GM18517 (cell line): ENCODE measurements around the gene NKAIN2.
"Not testable (repeated sequence)": the region's sequence is repeated elsewhere in the genome, so short reads cannot be mapped to it uniquely, and the experiment has no call there.

Source experiments
- ATAC-seq: cut with Tn5 transposase; IDR thresholded peaks from one replicate; pipeline ENCODE4 v1.9.1; 2021; ENCODE audit warnings: mild to moderate bottlenecking, moderate library complexity; ENCODE audit not compliant: unreplicated experiment

The NKAIN2 gene

DNA sequence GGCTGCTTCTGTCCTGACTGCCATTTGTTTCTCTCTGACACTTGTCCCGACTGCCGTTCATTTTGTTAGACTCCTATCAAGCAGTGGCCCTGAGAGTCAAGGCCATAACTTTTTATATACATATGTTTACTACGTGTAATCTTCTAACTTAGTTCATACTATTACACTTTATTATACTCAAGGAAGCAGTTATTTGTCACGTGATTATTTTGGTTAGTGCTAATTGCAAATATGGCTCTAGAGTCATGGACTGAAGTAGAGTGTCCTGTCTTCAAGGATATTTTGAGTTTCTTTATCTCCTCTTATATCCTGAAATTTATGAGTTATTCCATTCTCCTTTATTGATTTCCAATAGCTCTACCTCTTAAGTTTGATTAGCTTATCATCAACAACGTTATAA lies 864.4 kb downstream of the NKAIN2 start:
- ATAC-seq = no peak

- ATAC-seq = no peak
Measured at GRCh38 chr6:124669713-124670480, 866.2 kb downstream of the NKAIN2 start.

DNA sequence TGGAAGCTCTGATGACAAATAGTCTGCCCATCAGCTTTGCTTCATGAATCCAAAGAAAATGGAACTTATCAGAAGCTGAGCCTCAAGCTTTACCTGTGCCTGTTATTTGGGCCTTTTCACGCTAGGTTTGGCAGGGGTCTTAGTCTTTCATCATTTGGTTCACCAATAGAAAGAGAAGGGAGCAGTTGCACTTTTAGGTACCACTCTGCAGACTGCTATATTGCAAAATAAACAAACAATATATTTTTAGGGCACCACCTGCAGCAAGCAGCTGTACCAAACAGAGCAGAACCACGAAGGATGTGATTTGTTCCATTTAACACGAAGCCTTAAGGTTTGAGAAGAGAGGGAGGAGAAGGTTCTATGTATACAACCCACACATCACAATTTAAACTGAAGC lies 867.1 kb downstream of the NKAIN2 start:
- no peak for ATAC-seq

DNA sequence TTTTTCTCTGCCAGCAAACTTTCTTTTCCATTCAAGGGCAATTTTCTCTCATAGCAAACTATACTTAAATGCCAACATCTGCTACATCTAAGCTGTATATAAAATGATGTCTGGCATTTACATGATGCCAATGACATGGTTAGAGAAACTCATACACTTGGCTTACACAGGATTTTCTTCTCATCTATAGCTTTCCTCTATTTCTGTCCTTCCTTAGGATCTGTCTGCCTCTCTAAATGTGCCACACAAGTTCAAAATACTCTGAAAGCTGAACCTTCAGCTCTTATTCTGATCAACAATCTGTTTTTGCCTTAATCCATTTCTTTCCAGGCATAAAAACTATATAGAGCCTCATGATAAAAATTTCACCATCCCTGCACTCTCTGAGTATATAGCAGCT lies 867.7 kb downstream of the NKAIN2 start:
- no peak for ATAC-seq

- no peak for ATAC-seq
Measured at GRCh38 chr6:124674042-124674441, 870.4 kb downstream of the NKAIN2 start.

GRCh38 chr6:124676033-124676432 lies 872.4 kb downstream of the NKAIN2 start:
- no peak for ATAC-seq

DNA sequence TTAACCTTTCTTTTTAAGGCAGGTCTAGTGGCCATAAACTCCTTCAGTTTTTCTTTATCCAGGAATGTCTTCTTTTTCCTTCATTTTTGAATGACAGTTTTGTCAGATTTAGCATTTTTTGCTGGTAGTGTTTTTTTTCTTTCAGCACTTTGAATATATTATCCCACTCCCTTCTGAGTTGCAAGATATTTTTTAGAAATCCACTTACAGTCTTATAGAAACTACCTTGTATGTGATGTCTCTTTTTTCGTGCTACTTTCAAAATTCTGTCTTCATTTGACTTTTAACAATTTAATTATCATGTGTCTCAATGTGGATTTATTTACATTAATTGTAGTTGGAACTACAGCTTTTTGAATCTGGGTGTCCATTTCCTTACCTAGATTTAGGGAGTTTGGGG lies 874.2 kb downstream of the NKAIN2 start:
- no peak for ATAC-seq

- no peak for ATAC-seq
Measured at GRCh38 chr6:124679387-124679786, 875.7 kb downstream of the NKAIN2 start.

DNA sequence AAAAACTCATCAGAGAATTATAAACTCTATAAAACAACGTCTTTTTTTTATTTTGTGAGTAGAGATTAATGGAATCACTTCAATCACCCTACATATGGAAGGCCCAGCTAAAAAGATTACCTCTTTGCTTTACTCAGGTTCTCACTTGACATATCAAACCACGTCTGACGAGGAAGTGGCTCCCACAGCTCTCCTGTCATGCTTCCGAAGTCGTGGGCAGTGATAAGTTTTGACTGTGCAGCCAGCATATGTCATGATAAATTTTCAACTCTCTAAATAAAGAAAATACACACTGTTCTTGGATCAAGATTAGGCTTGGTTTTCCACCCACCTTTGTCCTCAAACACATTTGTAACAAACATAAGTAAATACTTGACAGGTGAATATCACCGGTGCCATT lies 879.1 kb downstream of the NKAIN2 start:
- no peak for ATAC-seq

DNA sequence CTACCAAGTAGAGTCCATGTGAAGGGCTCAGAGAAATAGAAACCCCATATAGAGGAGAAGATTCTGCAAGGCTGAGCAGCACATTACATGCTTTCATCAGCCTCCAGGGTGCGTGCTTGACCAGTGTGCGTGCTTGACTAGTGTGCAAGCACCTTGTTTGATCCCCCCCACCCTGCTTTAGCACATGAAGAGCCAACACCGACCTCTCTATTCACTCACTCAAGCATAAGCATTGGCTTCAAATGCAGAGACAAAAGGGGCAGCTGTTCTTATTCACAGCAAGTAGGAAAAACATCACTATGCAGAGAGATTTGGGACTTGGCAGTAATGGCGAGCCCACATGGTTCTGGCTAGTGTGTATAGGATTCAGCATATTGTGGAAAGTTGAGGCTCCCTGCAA lies 879.8 kb downstream of the NKAIN2 start:
- no peak for ATAC-seq

- no peak for ATAC-seq
Measured at GRCh38 chr6:124684621-124685020, 881.0 kb downstream of the NKAIN2 start.

DNA sequence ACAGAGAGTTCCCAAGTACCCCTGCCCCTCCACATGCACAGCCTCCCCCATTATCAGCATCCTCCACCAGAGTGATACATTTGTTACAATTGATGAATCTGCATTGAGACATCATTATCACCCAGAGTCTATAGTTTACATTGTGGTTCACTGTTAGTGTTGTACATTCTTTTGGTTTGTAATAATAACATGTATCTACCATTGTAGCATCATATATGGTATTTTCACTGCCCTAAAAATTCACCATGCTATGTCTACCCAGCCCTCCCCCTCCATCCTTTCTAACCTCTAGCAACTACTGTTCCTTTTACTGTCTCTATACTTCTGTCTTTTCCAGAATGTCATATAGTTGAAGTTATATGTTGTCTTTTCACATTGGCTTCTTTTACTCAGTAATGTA lies 884.7 kb downstream of the NKAIN2 start:
- ATAC-seq = no peak

DNA sequence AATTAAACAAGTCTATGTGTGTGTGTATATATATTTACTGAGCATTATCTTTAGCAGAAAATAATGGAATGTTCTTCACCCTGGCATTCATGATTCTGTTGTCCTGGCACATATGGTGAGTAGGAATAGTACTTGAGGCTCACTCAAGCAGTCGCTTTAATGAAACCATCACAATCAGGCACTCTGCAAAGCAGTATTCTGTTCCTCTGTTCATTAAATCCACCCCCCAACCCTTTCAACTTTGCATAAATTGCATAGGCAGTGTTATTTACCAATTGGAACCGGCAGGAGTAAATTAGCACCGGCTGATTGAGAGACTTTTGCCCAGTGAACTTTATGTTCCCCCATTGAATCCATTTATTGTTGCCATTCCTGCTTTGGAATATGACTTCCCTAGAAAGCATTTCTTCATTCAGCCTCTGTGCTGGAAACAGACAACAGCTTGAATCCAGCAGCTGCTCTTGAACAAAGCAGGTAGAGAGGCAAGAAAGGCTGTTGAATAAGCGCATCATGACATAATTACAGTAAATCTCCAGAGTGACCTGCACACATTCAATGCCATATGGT lies 890.6 kb downstream of the NKAIN2 start:
- no peak for ATAC-seq

DNA sequence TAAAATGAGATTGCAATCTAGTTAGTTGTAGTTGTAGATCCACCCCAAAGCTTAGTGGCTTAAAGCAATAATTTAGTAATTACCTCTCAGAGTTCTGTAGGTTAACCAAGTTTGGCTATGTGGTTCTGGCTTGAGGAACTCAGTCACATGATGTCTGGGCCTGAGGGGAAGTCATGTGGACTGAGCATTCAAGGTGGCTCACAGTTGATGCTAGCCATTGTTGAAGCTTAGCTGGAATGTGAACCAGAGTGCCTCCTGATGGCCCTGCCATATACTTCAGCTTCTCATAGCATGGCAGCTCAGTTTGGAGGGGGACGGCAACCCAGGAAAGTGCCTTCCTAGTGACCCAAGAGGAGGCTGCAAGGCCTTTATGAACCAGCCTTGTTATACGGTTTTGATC lies 895.4 kb downstream of the NKAIN2 start:
- ATAC-seq = no peak

DNA sequence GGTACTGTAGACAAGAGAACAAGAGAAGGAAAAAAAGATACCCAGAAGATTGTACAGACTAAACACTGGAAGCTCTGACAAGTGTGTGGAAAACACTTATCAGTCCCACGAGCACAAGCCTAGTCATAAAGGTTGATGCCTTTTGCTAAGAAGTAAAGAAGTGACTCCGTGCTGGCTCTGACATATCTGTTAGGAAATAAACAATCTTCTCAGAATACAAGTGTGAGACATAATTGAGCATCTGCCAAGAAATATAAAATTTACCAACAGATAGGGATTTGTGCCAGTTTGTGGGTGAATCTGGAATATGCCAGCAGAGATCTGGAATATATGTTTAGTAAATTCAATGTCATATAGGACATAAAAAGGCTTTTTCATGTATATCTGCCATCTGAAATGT lies 899.9 kb downstream of the NKAIN2 start:
- no peak for ATAC-seq

GRCh38 chr6:124712532-124712931 lies 908.9 kb downstream of the NKAIN2 start:
- ATAC-seq = not testable (repeated sequence)

DNA sequence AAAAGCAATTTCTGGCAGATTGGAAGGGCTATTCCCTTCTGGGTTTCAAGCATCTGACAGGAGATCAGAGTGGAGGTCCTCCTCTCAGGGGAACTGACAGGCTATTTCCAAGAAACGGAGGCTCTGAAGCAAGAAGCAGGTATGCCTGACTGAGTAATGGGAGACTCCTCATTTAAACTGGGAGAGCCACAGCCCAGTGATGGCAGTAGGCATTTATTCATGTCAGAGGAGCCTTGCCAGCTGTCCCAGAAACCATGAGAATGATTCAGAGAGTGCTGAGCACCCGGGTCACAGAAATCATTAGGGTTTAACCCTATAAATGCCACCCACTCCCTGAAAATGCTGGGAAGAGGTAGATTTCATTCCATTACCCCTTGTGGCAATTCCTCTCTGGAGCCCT lies 911.1 kb downstream of the NKAIN2 start:
- no peak for ATAC-seq

DNA sequence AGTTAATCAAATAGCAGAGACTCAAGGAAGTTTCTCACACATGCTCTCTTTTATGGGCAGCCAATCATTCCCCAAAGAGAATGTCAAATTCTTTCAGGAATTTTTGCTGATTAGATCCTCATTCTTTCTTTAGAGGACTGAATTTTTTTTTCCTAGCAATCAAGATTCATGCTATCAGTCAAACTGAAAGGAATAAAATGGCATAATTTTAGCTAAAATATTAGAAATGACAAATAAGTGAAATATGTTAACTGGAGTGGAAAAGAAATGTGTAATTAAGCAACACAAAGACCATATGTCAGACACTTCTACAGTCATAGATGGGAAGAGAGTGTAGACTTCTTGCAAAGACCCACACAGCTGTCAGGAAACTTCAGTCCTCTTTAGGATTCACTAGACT lies 916.2 kb downstream of the NKAIN2 start:
- no peak for ATAC-seq

- no peak for ATAC-seq
Measured at GRCh38 chr6:124721331-124721730, 917.7 kb downstream of the NKAIN2 start.

DNA sequence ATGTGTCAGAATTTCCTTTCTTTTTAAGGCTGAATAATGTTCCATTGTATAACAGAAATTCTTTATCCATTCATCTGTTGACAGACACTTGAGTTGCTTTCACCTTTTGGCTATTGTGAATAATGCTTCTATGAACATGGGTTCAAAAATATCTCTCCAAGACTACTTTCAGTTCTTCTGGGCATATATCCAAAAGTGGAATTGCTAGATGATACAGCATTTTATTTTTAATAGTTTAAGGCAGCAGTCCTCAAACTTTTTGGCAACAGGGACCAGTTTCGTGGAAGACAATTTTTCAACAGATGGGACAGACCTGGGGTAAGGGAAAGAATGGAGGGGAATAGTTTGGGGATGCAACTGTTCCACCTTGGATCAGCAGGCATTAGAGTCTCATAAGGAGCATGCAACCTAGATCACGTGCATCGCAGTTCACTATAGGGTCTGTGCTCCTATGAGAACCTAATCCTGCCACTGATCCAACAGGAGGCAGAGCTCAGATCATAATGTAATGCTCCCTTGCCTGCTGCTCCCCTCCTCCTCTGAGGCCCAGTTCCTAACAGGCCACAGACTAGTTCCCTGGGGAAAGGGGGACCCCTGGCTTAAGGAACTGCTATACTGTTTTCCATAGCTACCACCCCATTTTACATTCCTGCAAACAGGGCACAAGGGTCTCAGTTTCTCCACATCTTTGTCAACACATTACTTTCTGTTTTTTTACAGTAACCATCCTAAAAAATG lies 918.6 kb downstream of the NKAIN2 start:
- ATAC-seq = no peak

DNA sequence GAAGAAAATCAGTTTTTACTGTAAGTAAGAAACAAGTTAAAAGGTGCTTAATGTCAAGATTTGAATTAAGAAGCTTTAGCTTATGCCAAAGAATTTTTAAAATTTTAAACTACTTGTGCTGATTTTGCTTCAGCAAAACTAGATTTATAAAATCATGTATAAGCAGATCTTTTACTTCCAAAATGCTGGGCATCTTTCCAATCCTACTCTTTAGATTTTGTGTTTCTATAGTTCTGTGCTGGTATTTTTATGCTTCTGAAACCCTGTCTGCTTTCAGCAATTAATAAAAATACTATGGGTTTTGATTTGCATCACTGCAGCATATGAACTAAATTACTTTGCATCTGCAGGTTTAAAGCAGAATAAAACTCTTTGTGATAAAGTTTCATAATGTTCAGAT lies 920.0 kb downstream of the NKAIN2 start:
- no peak for ATAC-seq

DNA sequence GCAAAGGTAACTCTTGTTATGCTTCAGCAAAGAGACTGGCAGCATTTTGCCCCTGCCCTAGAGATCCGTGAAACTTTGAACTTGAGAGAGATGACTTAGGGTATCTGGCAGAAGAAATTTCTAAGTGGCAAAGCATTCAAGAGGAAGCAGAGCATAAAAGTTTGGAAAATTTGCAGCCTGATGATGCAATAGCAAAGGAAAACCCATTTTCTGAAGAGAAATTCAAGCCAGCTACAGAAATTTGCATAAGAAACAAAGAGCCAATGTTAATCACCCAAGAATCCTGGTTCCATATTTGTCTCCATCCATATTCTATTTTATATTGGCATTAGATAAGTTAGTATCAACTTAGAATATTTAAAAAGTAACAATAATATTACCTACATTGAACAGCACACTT lies 934.1 kb downstream of the NKAIN2 start:
- ATAC-seq = not testable (repeated sequence)
